Measurements from ENCODE around the gene CDH13. TPM values are rescaled to one million over a fixed set of nuclear protein-coding genes. Genes with fewer than 3 reads are reported as not detected.

The CDH13 gene
- total RNA-seq, 4 donors from 2014 or later, result 3.1 to 13.5 (median 8.9) TPM

GRCh38 chr16:82963653-82964052 is 336.9 kb downstream of the CDH13 start:
- intact Hi-C loops (cut with DNase I), result no loop called here
- no peak overlapping the region for H3K27ac ChIP-seq (replicated peaks in 1 of 4)
- no peak for TF ChIP-seq CTCF (IDR thresholded peaks at IDR 0.05)
- no peak for TF ChIP-seq POLR2AphosphoS5 (IDR thresholded peaks at IDR 0.05)
- no peak for TF ChIP-seq POLR2A (IDR thresholded peaks at IDR 0.05; ENCODE audit: low read depth)
- TF ChIP-seq EP300 (IDR thresholded peaks at IDR 0.05), result no peak
- no peaks in the 10 kb centered on the region for H3K36me3 ChIP-seq
- no peaks in the 10 kb centered on the region for H3K27me3 ChIP-seq
- 87% methylated on average over 4 of the region's 11 CpGs for WGBS
- H3K4me1 ChIP-seq, result no peaks in the 10 kb centered on the region
- no peaks in the 10 kb centered on the region for H3K9me3 ChIP-seq
- no peak overlapping the region for H3K4me3 ChIP-seq
- no peak for DNase-seq (ENCODE audit: extremely low spot score)

GRCh38 chr16:82965808-82966207 is 339.0 kb downstream of the CDH13 start:
- H3K4me3 ChIP-seq, result no peak overlapping the region
- intact Hi-C loops (cut with DNase I), result no loop called here
- H3K36me3 ChIP-seq, result no peaks in the 10 kb centered on the region
- H3K27ac ChIP-seq (replicated peaks in 1 of 4), result no peak overlapping the region
- no peak for DNase-seq (ENCODE audit: extremely low spot score)
- no peak for TF ChIP-seq POLR2AphosphoS5 (IDR thresholded peaks at IDR 0.05)
- no peak for TF ChIP-seq CTCF (IDR thresholded peaks at IDR 0.05)
- TF ChIP-seq POLR2A (IDR thresholded peaks at IDR 0.05; ENCODE audit: low read depth), result no peak
- no peak for TF ChIP-seq EP300 (IDR thresholded peaks at IDR 0.05)
- no peaks in the 10 kb centered on the region for H3K9me3 ChIP-seq
- 86% methylated on average over 5 of the region's 5 CpGs for WGBS
- H3K4me1 ChIP-seq, result no peaks in the 10 kb centered on the region
- H3K27me3 ChIP-seq, result no peaks in the 10 kb centered on the region

GRCh38 chr16:82967424-82967823 is 340.7 kb downstream of the CDH13 start:
- no peak for DNase-seq (ENCODE audit: extremely low spot score)
- Histone ChIP-seq H3K27me3 (no peaks in the 10 kb centered on the region), H3K9me3 (no peaks in the 10 kb centered on the region), H3K4me3 (no peak overlapping the region), H3K36me3 (no peaks in the 10 kb centered on the region), H3K27ac (replicated peaks in 1 of 4) (no peak overlapping the region), H3K4me1 (no peaks in the 10 kb centered on the region)
- TF ChIP-seq EP300 (IDR thresholded peaks at IDR 0.05) (no peak), CTCF (IDR thresholded peaks at IDR 0.05) (no peak), POLR2A (IDR thresholded peaks at IDR 0.05; ENCODE audit: low read depth) (no peak), POLR2AphosphoS5 (IDR thresholded peaks at IDR 0.05) (no peak)
- intact Hi-C loops (cut with DNase I), result no loop called here
- WGBS, result 91% methylated on average over 7 of the region's 7 CpGs

GRCh38 chr16:82971126-82971525 is 344.4 kb downstream of the CDH13 start:
- TF ChIP-seq CTCF (IDR thresholded peaks at IDR 0.05), result no peak
- H3K9me3 ChIP-seq, result no peaks in the 10 kb centered on the region
- H3K4me3 ChIP-seq, result no peak overlapping the region
- 82% methylated on average over 5 of the region's 5 CpGs for WGBS
- H3K27ac ChIP-seq (replicated peaks in 1 of 4), result no peak overlapping the region
- intact Hi-C loops (cut with DNase I), result no loop called here
- DNase-seq (ENCODE audit: extremely low spot score), result no peak
- no peaks in the 10 kb centered on the region for H3K36me3 ChIP-seq
- no peaks in the 10 kb centered on the region for H3K27me3 ChIP-seq
- no peaks in the 10 kb centered on the region for H3K4me1 ChIP-seq

GRCh38 chr16:82972331-82972919 is 345.7 kb downstream of the CDH13 start:
- TF ChIP-seq EP300 (IDR thresholded peaks at IDR 0.05) (no peak), POLR2A (IDR thresholded peaks at IDR 0.05; ENCODE audit: low read depth) (no peak), POLR2AphosphoS5 (IDR thresholded peaks at IDR 0.05) (no peak), CTCF (IDR thresholded peaks at IDR 0.05) (no peak)
- no peaks in the 10 kb centered on the region for H3K4me1 ChIP-seq
- 67% methylated on average over 4 of the region's 4 CpGs for whole genome bisulfite sequencing

More at GRCh38 chr16:82972331-82972919, 345.7 kb downstream of the CDH13 start:
- H3K36me3 ChIP-seq, result no peaks in the 10 kb centered on the region
- H3K4me3 ChIP-seq, result no peak overlapping the region
- no peak for DNase-seq (ENCODE audit: extremely low spot score)
- H3K27me3 ChIP-seq, result no peaks in the 10 kb centered on the region
- H3K9me3 ChIP-seq, result peaks cover 0 to 5% (median 0%) of the 10 kb centered on the region in 4 donors
- no peak overlapping the region for H3K27ac ChIP-seq (replicated peaks in 1 of 4)
- intact Hi-C loops (cut with DNase I), result no loop called here

Measured in esophagus muscularis mucosa (tissue), 4 donors.